Measurements from ENCODE around the gene PRSS16.
"Not testable (repeated sequence)": the region's sequence is repeated elsewhere in the genome, so short reads cannot be mapped to it uniquely, and the experiment has no call there.

The PRSS16 gene

GRCh38 chr6:27242589-27243265 is 4.8 kb upstream of the PRSS16 start:
- DNase-seq = no peak

GRCh38 chr6:27248783-27249182 is 1.3 kb downstream of the PRSS16 start:
- DNase-seq = no peak

GRCh38 chr6:27250277-27251111 is 3.0 kb downstream of the PRSS16 start:
- DNase-seq = no peak

GRCh38 chr6:27251112-27251605 is 3.7 kb downstream of the PRSS16 start:
- peak; percentile 67 for DNase-seq

GRCh38 chr6:27251606-27252251 is 4.2 kb downstream of the PRSS16 start:
- peak; percentile 47 for DNase-seq

GRCh38 chr6:27254566-27254965 is 7.1 kb downstream of the PRSS16 start:
- DNase-seq = no peak

GRCh38 chr6:27255866-27256265 is 8.4 kb downstream of the PRSS16 start:
- DNase-seq = no peak

- DNase-seq = no peak
Measured at GRCh38 chr6:27260369-27260768, 12.9 kb downstream of the PRSS16 start.

- DNase-seq = no peak
Measured at GRCh38 chr6:27260836-27261375, 13.4 kb downstream of the PRSS16 start.

GRCh38 chr6:27263886-27264285 is 16.4 kb downstream of the PRSS16 start:
- DNase-seq = no peak

- DNase-seq = not testable (repeated sequence)
Measured at GRCh38 chr6:27267003-27267402, 19.5 kb downstream of the PRSS16 start.

- DNase-seq = peak; percentile 9
Measured at GRCh38 chr6:27267857-27268434, 20.4 kb downstream of the PRSS16 start.

- no peak for DNase-seq
Measured at GRCh38 chr6:27268803-27269202, 21.3 kb downstream of the PRSS16 start.

- no peak for DNase-seq
Measured at GRCh38 chr6:27273783-27274182, 26.3 kb downstream of the PRSS16 start.

- no peak for DNase-seq
Measured at GRCh38 chr6:27275025-27275956, 27.8 kb downstream of the PRSS16 start.

- no peak for DNase-seq
Measured at GRCh38 chr6:27279513-27280063, 32.1 kb downstream of the PRSS16 start.

GRCh38 chr6:27280064-27280539 is 32.6 kb downstream of the PRSS16 start:
- DNase-seq = peak; percentile 27

- DNase-seq = no peak
Measured at GRCh38 chr6:27280540-27281000, 33.1 kb downstream of the PRSS16 start.

GRCh38 chr6:27281105-27281539 is 33.6 kb downstream of the PRSS16 start:
- no peak for DNase-seq

- no peak for DNase-seq
Measured at GRCh38 chr6:27281569-27281968, 34.1 kb downstream of the PRSS16 start.

GRCh38 chr6:27283279-27283678 is 35.8 kb downstream of the PRSS16 start:
- DNase-seq = no peak

Data from NCI-H524 treated with DMSO at 0.1 percent for 48 hours (cell line).